Stimulated activated CD4-positive, alpha-beta T cell treated with anti-CD3 and anti-CD28 coated beads, Interleukin-12 subunit alpha, Interleukin-12 subunit beta, amount 100 ng/mL, for 48 hours (primary cell): ENCODE results near the gene TTC9.
A peak's percentile ranks its signal among the peaks of the same experiment; 100 is the strongest.

Experiments used
- DNase-seq, 3 donors: peaks; one replicate each; pipeline ENCODE4 v3.0.0-alpha.2; 2020; ENCODE audit warnings: low read depth in 2 of 3, low spot score in 1 of 3

The TTC9 gene

GRCh38 chr14:70641548-70642302, at the start of gene TTC9:
TSS of gene TTC9 (plus strand) at chr14:70641916. CDS start at chr14:70642130, 214 bp downstream.
- peak in 1 of 3 donors; percentile 26 for DNase-seq

DNA sequence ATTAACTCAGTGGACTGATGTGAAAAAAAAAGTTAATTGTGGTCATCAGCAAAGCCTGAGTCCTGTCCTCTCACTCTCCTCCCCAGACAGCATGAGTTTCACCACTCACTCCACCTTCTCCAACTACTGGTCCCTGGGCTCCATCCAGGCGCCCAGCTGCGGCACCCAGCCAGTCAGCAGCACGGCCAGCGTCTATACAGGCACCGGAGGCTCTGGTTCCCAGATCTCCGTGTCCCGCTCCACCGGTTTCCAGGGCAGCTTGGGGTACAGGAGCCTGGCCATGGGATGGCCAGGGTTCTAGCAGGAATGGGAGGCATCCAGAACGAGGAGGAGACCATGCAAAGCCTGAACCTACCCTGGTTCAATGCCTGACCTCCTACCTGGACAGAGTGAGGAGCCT, 47.3 kb upstream of the TTC9 start:
- DNase-seq, result no peak

DNA sequence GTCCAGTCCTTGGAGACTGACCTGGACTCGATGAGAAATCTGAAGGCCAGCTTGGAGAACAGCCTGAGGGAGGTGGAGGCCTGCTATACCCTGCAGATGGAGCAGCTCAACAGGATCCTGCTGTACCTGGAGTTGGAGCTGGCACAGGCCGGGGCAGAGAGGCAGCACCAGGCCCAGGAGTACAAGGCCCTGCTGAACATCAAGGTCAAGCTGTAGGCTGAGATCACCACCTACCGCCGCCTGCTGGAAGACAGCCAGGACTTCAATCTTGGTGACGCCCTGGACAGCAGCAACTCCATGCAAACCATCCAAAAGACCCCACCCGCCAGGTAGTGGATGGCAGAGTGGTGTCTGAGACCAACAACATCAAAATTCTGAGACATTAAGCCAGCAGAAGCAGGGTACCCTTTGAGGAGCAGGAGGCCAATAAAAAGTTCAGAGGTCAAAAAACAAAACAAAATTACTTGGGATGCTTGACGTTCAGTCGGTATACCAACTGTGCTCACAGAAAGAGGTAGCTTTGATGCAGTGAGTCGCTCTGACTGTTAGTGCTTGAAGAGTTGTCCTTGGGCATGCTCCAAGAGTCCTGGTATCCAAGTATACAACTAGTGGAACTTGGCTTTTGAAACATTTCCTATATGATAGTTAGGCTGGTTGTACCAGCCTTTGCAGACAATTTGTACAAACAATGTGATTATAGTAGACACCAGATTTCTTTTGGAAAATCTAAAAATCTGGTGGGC, 46.1 kb upstream of the TTC9 start:
- DNase-seq, result no peak

GRCh38 chr14:70597731-70598130, 44.0 kb upstream of the TTC9 start:
- DNase-seq, result no peak

- DNase-seq, result no peak
Observed at GRCh38 chr14:70599345-70599744, 42.4 kb upstream of the TTC9 start.

GRCh38 chr14:70600382-70601157, 41.1 kb upstream of the TTC9 start, which contains the start of gene MED6:
TSS of gene MED6 (minus strand) at chr14:70600655. CDS start at chr14:70600637, 18 bp downstream.
- DNase-seq, result peak; percentile 83 to 94 (median 86)

- no peak for DNase-seq
Observed at GRCh38 chr14:70601162-70601561, 40.6 kb upstream of the TTC9 start.

DNA sequence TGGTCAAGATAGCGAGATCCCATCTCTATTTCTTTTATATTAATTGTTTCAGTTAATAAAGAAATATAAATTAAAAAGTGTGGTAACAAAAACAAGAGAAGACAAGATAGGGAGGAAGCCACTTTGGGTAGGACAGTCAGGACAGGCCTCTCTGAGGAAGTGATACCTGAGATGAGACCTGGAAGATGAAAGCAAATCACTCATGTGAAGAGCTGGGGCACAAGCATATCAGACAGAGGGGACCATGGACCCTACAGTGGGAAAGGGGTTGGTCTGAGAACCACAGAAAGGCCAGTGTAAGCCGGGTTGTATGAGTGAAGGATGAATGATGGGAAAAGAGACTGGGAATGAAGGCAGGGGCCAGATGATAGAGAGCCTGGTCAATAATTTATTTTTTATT, 39.5 kb upstream of the TTC9 start:
- DNase-seq, result no peak

GRCh38 chr14:70611216-70611615, 30.5 kb upstream of the TTC9 start:
- DNase-seq, result no peak

GRCh38 chr14:70616646-70617045, 25.1 kb upstream of the TTC9 start:
- no peak for DNase-seq

DNA sequence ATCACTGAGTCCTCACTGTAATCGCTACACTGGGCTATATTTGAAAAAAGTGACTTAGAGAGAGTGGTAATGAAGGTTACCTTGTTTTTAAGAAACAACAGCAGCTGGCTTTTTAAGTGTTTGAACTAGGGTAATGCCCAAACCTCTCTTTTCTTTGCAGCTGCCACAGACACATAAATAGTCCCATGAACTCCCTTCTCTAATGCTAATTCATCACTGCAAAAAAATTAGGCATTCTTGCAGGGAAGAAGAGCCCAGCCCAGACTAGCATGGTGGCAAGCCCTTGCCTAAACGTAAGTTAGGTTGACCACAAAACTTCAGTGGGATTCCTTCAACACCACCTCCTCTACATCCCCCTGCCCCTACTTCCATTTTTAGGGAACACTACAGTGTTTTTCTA, 23.4 kb upstream of the TTC9 start:
- no peak for DNase-seq

- DNase-seq, result no peak
Observed at GRCh38 chr14:70619708-70620107, 22.0 kb upstream of the TTC9 start.

DNA sequence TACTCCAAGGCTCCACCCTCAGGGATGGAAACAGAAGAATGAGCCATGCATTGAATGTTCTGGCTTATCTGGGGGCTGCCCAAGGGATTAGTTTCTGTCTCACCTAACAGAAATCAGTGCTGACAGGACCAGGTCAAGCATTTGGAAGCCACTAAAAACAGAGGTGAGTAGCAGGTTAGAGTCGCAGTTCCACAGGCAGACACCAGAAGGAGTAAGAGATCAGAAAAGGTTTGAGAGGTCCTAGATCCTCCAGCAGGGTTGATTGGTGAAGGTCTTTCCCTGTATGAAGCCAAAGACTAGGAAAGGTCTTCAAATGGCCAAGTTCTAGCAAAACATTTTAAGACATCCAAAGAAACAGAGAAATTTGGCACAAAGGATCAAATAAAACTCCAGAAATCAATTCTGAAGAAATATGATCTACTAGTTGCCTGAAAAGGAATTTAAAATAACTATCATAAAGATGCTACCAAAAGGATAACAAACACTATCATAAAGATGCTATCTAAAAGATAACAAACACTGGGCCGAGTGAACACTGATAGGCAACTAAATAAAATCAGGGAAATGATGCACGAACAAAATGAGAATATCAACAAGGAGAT, 19.5 kb upstream of the TTC9 start:
- peak in 1 of 3 donors; percentile 53 for DNase-seq

- no peak for DNase-seq
Observed at GRCh38 chr14:70624972-70625371, 16.7 kb upstream of the TTC9 start.

- no peak for DNase-seq
Observed at GRCh38 chr14:70631948-70632347, 9.8 kb upstream of the TTC9 start.

DNA sequence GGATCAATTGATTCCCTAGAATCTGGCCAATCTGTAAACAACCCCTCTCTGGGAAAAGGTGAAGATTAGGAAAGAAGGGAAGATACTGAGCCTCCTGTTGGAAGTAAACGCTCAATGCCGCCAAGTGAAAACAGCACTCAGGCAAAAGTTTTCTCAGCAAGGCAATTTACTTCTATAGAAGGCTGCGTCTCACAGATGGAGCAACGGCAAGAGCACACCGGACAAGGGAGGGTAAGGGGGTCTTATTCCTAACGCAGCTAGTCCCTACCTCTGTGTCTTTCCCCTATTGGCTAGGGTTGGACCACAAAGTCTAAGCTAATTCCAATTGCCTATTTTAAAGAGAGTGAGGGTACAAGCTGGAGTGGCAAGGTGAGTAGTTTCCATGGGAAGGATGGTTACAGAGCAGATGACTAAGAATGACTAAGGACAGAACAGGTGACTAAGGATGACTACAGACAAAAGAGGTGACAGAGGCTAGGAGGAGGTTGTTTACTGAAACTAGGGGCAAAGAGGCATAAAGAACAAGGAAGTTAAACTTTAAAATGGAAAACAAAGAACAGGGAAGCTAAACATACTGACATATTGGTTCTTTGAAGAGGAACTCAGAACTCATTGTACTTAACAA, 5.6 kb upstream of the TTC9 start:
- DNase-seq, result no peak

DNA sequence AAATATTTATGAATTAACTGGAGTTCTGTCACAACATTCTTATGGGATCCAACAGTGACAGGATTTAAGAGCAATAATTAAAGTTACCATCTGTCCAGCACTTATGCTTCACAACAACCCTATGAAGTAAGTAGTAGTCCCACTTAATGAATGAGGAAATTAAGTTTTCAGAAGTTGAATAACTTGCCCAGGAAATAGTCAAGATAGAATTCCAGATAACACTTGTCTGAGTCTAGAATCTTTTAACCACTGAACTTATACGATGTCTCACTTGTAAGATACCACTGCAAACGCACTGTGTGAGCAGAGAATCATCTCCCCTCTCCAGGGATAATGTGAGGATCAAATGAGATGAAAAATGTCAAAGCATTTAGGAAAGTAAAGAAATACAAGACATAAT, 3.3 kb upstream of the TTC9 start:
- DNase-seq, result no peak

- peak in 1 of 3 donors; percentile 32 for DNase-seq
Observed at GRCh38 chr14:70640938-70641547, 673 bp upstream of the TTC9 start.

- peak in 1 of 3 donors; percentile 15 for DNase-seq
Observed at GRCh38 chr14:70642303-70643235, 853 bp downstream of the TTC9 start.
